CD4-positive, alpha-beta T cell (primary cell): ENCODE results near the gene SFT2D1. TPM values are rescaled to one million over a fixed set of nuclear protein-coding genes. Genes with fewer than 3 reads are reported as not detected.

ENCODE experiments used
- ATAC-seq: fragments of 200-7000 bp; cut with Tn5 transposase; one replicate; pipeline ENCODE4 v1.10.0; 2022; ENCODE audit warnings: mild to moderate bottlenecking; ENCODE audit not compliant: poor library complexity
- CTCF ChIA-PET: fragments of 350-600 bp; sonication (Branson Sonifier 250); formaldehyde crosslinking; loops from one replicate; lab custom pipeline; 2021; ENCODE audit warnings: antibody characterized with exemption, inconsistent platforms; lab: Charles Lee
- POLR2A ChIA-PET: fragments of 350-600 bp; sonication (Branson Sonifier 250); formaldehyde crosslinking; loops from one replicate; lab custom pipeline; 2021; ENCODE audit warnings: antibody characterized with exemption, inconsistent platforms; lab: Charles Lee
- DNase-seq, 14 experiments: peaks; one replicate each; pipeline ENCODE4 v3.0.0-alpha.2; 2013 to 2020; ENCODE audit warnings: mixed read lengths in 2 of 14
- H3K27ac ChIP-seq, 2 donors: one replicate each; pipeline versions ENCODE4 v1.5.1 to v1.7.0; 2013; ENCODE audit warnings: low read length in 2 of 2, low read depth in 1 of 2, mild to moderate bottlenecking in 1 of 2
- H3K27me3 ChIP-seq, 2 experiments: 1 replicate in 1 of 2; 2 replicates in 1 of 2; pipeline versions ENCODE4 v1.6.1 to v1.7.0; 2013; ENCODE audit warnings: low read length in 2 of 2, control low read depth in 1 of 2, mild to moderate bottlenecking in 1 of 2, moderate library complexity in 1 of 2; ENCODE audit not compliant: insufficient read depth in 2 of 2, control insufficient read depth in 1 of 2
- H3K36me3 ChIP-seq: one replicate; pipeline ENCODE4 v1.6.1; 2013; ENCODE audit warnings: low read length, control low read depth; ENCODE audit not compliant: insufficient read depth
- H3K4me1 ChIP-seq: one replicate; pipeline ENCODE4 v1.6.1; 2013; ENCODE audit warnings: low read length, control low read depth; ENCODE audit not compliant: insufficient read depth
- H3K4me3 ChIP-seq: one replicate; pipeline ENCODE4 v1.5.1; 2013; ENCODE audit warnings: mild to moderate bottlenecking, low read length, moderate library complexity
- H3K9me3 ChIP-seq, 2 experiments: 1 replicate in 1 of 2; 2 replicates in 1 of 2; pipeline versions ENCODE4 v1.6.1 to v1.7.0; 2013; ENCODE audit warnings: low read length in 2 of 2, mild to moderate bottlenecking in 2 of 2, control low read depth in 1 of 2, moderate library complexity in 1 of 2; ENCODE audit not compliant: control insufficient read depth in 1 of 2, insufficient read depth in 1 of 2
- H3K27ac Mint-ChIP-seq: one replicate; pipeline ENCODE4 v1.8.0; 2020; ENCODE audit warnings: mixed read lengths
- H3K27me3 Mint-ChIP-seq: one replicate; pipeline ENCODE4 v1.8.0; 2021; ENCODE audit warnings: mixed read lengths
- H3K36me3 Mint-ChIP-seq: one replicate; pipeline ENCODE4 v1.8.0; 2021; ENCODE audit warnings: low read depth, mixed read lengths
- H3K4me1 Mint-ChIP-seq: one replicate; pipeline ENCODE4 v1.8.0; 2021; ENCODE audit warnings: low read depth, mixed read lengths
- H3K4me3 Mint-ChIP-seq: one replicate; pipeline ENCODE4 v1.8.0; 2020; ENCODE audit warnings: mild to moderate bottlenecking, mixed read lengths
- H3K9me3 Mint-ChIP-seq: one replicate; pipeline ENCODE4 v1.8.0; 2020; ENCODE audit warnings: mixed read lengths
- intact Hi-C, 2 experiments: fragments of 100-400 bp; cut with DNase I in 1 of 2; cut with micrococcal nuclease in 1 of 2; formaldehyde crosslinking; loops; one replicate each; pipeline versions ENCODE4 v1.15.1 to v1.9.0; 2023 to 2025; cut with DNase I, micrococcal nuclease
- total RNA-seq, 174 experiments: library from RNA in 2 of 174; stranded (reverse) in 2 of 174; gene quantifications; one replicate each; pipeline ENCODE4 v1.2.3 and lab custom pipeline; 2021 to 2026
- TF ChIP-seq, protein P1 (sequence below): fragments of 200-600 bp; IDR thresholded peaks from one replicate; pipeline ENCODE4 v1.8.0; 2022; ENCODE audit warnings: antibody characterized with exemption, mild to moderate bottlenecking

SFT2D1 gene
- total RNA-seq, 2 experiments from 2014 or later = 10.4 to 12.5 TPM

- Mint-ChIP-seq H3K36me3 (no peaks in the 10 kb centered on the region), H3K27ac (no peak overlapping the region), H3K4me3 (no peak overlapping the region), H3K4me1 (no peaks in the 10 kb centered on the region), H3K9me3 (no peaks in the 10 kb centered on the region), H3K27me3 (peaks cover 24% of the 10 kb centered on the region)
- ChIA-PET POLR2A (no interaction called here), CTCF (interaction anchor here (0.7 to 1.8 kb wide), 7 partner anchors 9 to 462 kb away, joined by 3 to 21 read pairs (median 4); no protein-coding TSS in a partner anchor)
- Histone ChIP-seq H3K9me3 (peaks cover 0 to 8% of the 10 kb centered on the region in 2 experiments), H3K4me1 (peaks cover 7% of the 10 kb centered on the region), H3K27ac (no peak overlapping the region), H3K4me3 (no peak overlapping the region), H3K36me3 (no peaks in the 10 kb centered on the region), H3K27me3 (peaks cover 13 to 27% of the 10 kb centered on the region in 2 experiments)
- intact Hi-C loops = loop anchor here (1.0 to 5.0 kb wide), 5 partner anchors 68 to 199 kb away; partner anchors contain the start of gene MPC1 (in 1 of the 2)
- ATAC-seq (no peak), DNase-seq (no peak)
- TF ChIP-seq, protein P1, sequence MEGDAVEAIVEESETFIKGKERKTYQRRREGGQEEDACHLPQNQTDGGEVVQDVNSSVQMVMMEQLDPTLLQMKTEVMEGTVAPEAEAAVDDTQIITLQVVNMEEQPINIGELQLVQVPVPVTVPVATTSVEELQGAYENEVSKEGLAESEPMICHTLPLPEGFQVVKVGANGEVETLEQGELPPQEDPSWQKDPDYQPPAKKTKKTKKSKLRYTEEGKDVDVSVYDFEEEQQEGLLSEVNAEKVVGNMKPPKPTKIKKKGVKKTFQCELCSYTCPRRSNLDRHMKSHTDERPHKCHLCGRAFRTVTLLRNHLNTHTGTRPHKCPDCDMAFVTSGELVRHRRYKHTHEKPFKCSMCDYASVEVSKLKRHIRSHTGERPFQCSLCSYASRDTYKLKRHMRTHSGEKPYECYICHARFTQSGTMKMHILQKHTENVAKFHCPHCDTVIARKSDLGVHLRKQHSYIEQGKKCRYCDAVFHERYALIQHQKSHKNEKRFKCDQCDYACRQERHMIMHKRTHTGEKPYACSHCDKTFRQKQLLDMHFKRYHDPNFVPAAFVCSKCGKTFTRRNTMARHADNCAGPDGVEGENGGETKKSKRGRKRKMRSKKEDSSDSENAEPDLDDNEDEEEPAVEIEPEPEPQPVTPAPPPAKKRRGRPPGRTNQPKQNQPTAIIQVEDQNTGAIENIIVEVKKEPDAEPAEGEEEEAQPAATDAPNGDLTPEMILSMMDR = no peak
Measured at GRCh38 chr6:166312832-166313231, 29.5 kb downstream of the SFT2D1 start.

- Mint-ChIP-seq H3K36me3 (no peaks in the 10 kb centered on the region), H3K4me1 (peaks cover 8% of the 10 kb centered on the region), H3K27ac (no peak overlapping the region), H3K27me3 (peaks cover 36% of the 10 kb centered on the region), H3K4me3 (no peak overlapping the region), H3K9me3 (no peaks in the 10 kb centered on the region)
- ChIA-PET CTCF (interaction anchor here (1.8 kb wide), 1 partner anchor 90 kb away, joined by 7 read pairs; no protein-coding TSS in a partner anchor), POLR2A (no interaction called here)
- Histone ChIP-seq H3K4me1 (peaks cover 12% of the 10 kb centered on the region), H3K27ac (no peak overlapping the region), H3K36me3 (no peaks in the 10 kb centered on the region), H3K27me3 (peaks cover 25 to 42% of the 10 kb centered on the region in 2 experiments), H3K9me3 (peaks cover 0 to 14% of the 10 kb centered on the region in 2 experiments), H3K4me3 (no peak overlapping the region)
- no peak for ATAC-seq
- DNase-seq = no peak
- intact Hi-C loops = loop anchor here in 1 of 2 experiments (5.0 kb wide), 2 partner anchors 72 to 202 kb away; partner anchors contain the start of gene MPC1
- TF ChIP-seq, protein P1 = no peak
Measured at GRCh38 chr6:166310634-166311033, 31.7 kb downstream of the SFT2D1 start.

DNA sequence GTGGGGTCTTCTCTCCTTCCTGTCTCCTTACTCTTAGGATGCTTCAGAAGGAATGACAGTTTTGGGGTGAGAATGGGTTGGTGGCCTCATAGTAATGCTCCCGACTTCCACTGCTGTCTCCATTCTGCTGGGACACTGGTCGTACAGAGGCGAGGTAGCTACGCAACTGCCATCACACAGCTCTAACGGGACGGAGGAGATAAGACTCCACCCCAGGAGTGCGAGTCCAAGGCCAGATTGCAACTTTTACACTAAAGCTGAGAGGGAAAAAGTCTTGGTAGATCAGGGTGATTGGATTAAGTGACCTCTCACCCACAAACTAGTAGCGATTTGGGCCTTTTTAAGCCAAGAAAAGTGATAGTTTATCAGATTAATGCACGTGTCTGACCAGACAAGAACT lies 32.4 kb downstream of the SFT2D1 start:
- no peaks in the 10 kb centered on the region for H3K36me3 Mint-ChIP-seq
- Histone ChIP-seq H3K9me3 (peaks cover 0 to 14% of the 10 kb centered on the region in 2 experiments), H3K27me3 (peaks cover 29 to 49% of the 10 kb centered on the region in 2 experiments), H3K36me3 (no peaks in the 10 kb centered on the region), H3K4me1 (peaks cover 12% of the 10 kb centered on the region), H3K4me3 (no peak overlapping the region), H3K27ac (no peak overlapping the region)
- H3K9me3 Mint-ChIP-seq = no peaks in the 10 kb centered on the region
- no peak overlapping the region for H3K4me3 Mint-ChIP-seq
- intact Hi-C loops = loop anchor here in 1 of 2 experiments (5.0 kb wide), 2 partner anchors 72 to 202 kb away; partner anchors contain the start of gene MPC1
- peaks cover 8% of the 10 kb centered on the region for H3K4me1 Mint-ChIP-seq
- H3K27me3 Mint-ChIP-seq = peaks cover 43% of the 10 kb centered on the region
- TF ChIP-seq, protein P1 = no peak
- no peak for DNase-seq
- no peak for ATAC-seq
- H3K27ac Mint-ChIP-seq = no peak overlapping the region
- ChIA-PET CTCF (no interaction called here), POLR2A (no interaction called here)
